ENCODE data around the gene HOXA5.

The HOXA5 gene

GRCh38 chr7:27104341-27105058, 39.0 kb downstream of the HOXA5 start:
- DNase-seq, result no peak

GRCh38 chr7:27103489-27104226, 39.8 kb downstream of the HOXA5 start:
- DNase-seq, result no peak

GRCh38 chr7:27102581-27103442, 40.7 kb downstream of the HOXA5 start, which contains the start of gene HOXA2:
HOXA2 (minus strand) TSS chr7:27102683; CDS start chr7:27102500, 183 bp downstream.
- peak in 1 of 2 experiments; percentile 4 for DNase-seq

- DNase-seq, result no peak
Observed at GRCh38 chr7:27101957-27102580, 41.4 kb downstream of the HOXA5 start.

- DNase-seq, result no peak
Observed at GRCh38 chr7:27101171-27101956, 42.1 kb downstream of the HOXA5 start.

- no peak for DNase-seq
Observed at GRCh38 chr7:27100694-27101170, 42.7 kb downstream of the HOXA5 start.

GRCh38 chr7:27099453-27100370, 43.8 kb downstream of the HOXA5 start:
- no peak for DNase-seq

- no peak for DNase-seq
Observed at GRCh38 chr7:27098578-27099451, 44.7 kb downstream of the HOXA5 start.

GRCh38 chr7:27097686-27098577, 45.5 kb downstream of the HOXA5 start:
- no peak for DNase-seq

- DNase-seq, result peak; percentile 6 to 12
Observed at GRCh38 chr7:27096768-27097514, 46.5 kb downstream of the HOXA5 start.

- peak; percentile 64 to 74 for DNase-seq
Observed at GRCh38 chr7:27095897-27096767, 47.3 kb downstream of the HOXA5 start, which contains the start of gene HOXA1. HOXA1 (minus strand) TSS chr7:27096000; CDS start chr7:27095912, 88 bp downstream.

- peak in 1 of 2 experiments; percentile 17 for DNase-seq
Observed at GRCh38 chr7:27095050-27095896, 48.2 kb downstream of the HOXA5 start.

- no peak for DNase-seq
Observed at GRCh38 chr7:27094304-27095049, 49.0 kb downstream of the HOXA5 start.

GRCh38 chr7:27093184-27093895, 50.1 kb downstream of the HOXA5 start:
- no peak for DNase-seq
